ENCODE results near the gene RBMS3.
A peak's percentile ranks its signal among the peaks of the same experiment; 100 is the strongest.
"Not testable (repeated sequence)": the region's sequence is repeated elsewhere in the genome, so short reads cannot be mapped to it uniquely, and the experiment has no call there.

Gene RBMS3

GRCh38 chr3:29339016-29339833 is 58.4 kb downstream of the RBMS3 start:
- DNase-seq (ENCODE audit: low read depth), result no peak

DNA sequence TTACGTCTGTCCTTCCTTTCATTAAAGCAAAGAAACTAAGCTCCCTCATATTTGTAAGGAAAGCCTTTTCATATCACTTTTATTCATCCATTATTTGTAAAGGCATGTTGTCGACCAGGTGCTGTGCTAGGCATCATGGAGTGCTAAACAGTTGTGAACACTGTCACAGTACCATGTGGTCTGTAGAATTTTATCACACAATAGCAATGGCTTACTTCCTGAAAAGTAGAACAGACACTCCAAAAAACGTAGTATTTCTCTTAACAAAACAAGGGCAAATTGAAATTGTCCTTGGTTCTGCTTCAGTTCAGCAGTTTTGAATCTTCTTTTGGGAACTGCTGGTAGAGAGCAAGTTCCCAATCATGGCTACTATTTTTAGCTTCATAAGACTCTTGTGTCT is 63.3 kb downstream of the RBMS3 start:
- DNase-seq (ENCODE audit: low read depth), result no peak

- DNase-seq (ENCODE audit: low read depth), result no peak
These were observed 64.1 kb downstream of the RBMS3 start for GRCh38 chr3:29344935-29345334.

- no peak for DNase-seq (ENCODE audit: low read depth)
These were observed 64.8 kb downstream of the RBMS3 start for GRCh38 chr3:29345516-29346300.

DNA sequence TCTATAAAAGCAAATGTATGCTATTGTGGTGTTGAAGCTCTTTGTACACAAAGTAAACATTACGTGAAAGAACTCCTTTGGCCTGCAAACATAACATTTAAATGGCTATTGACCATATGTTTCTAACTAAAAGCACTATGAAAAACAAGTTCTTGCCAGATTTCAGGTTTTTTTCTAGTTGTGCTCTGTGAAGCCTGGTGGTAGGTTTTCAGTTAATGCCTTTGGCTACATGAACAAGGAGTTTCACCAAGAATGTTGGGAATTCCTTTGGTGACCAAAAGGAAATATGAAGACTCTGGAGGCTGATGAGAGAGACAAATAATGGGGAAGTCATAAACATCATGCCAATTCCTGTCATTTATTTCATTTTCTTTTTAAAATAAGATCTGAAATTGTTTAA is 66.0 kb downstream of the RBMS3 start:
- DNase-seq (ENCODE audit: low read depth), result peak; percentile 38

GRCh38 chr3:29347412-29347811 is 66.5 kb downstream of the RBMS3 start:
- DNase-seq (ENCODE audit: low read depth), result no peak

DNA sequence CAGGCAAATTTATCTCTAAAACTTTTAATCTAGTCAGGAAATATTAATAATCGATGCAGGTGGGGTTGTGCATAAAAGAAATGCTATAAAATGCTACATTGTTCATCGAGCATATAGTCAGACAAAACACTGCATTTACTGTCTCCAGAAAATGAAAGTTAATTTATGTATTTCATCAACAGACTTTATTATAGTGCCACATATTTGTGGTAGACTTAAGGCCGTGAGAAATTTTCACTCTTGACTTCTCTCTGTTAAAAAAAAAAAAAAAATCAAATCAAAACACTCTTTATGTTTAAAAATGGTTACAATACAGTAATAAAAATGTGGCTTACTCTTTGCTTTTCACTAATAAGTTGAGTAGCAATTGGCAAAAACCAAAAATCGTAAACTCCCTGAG is 67.4 kb downstream of the RBMS3 start:
- DNase-seq (ENCODE audit: low read depth), result no peak

GRCh38 chr3:29349049-29349448 is 68.2 kb downstream of the RBMS3 start:
- no peak for DNase-seq (ENCODE audit: low read depth)

GRCh38 chr3:29353807-29354206 is 72.9 kb downstream of the RBMS3 start:
- DNase-seq (ENCODE audit: low read depth), result no peak

DNA sequence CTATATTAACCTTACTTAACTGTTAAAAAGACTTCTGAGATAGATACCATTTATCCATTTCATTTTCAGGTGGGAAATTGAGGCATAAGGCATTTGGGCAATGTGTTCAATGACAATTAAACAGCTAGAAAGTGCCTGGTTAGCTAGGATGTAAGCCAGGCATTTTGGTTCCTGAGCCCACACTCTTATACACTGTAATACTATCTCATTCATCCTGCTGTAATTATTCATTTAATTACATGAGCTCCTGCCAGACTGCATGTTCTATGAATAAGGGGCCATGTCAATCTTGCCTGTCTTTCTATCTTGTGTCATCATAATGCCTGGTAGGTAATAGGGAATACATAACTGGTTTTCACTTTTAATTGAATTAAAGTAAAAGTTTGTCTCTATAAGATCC is 74.0 kb downstream of the RBMS3 start:
- no peak for DNase-seq (ENCODE audit: low read depth)

- no peak for DNase-seq (ENCODE audit: low read depth)
These were observed 75.2 kb downstream of the RBMS3 start for GRCh38 chr3:29356062-29356461.

DNA sequence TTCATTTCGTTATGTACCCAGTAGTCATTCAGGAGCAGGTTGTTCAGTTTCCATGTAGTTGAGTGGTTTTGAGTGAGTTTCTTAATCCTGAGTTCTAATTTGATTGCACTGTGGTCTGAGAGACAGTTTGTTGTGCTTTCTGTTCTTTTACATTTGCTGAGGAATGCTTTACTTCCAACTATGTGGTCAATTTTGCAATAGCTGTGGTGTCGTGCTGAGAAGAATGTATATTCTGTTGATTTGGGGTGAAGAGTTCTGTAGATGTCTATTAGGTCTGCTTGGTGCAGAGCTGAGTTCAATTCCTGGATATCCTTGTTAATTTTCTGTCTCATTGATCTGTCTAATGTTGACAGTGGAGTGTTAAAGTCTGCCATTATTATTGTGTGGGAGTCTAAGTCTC is 79.4 kb downstream of the RBMS3 start:
- not testable (repeated sequence) for DNase-seq (ENCODE audit: low read depth)

GRCh38 chr3:29363110-29363509 is 82.2 kb downstream of the RBMS3 start:
- no peak for DNase-seq (ENCODE audit: low read depth)

- no peak for DNase-seq (ENCODE audit: low read depth)
These were observed 89.2 kb downstream of the RBMS3 start for GRCh38 chr3:29370021-29370420.

DNA sequence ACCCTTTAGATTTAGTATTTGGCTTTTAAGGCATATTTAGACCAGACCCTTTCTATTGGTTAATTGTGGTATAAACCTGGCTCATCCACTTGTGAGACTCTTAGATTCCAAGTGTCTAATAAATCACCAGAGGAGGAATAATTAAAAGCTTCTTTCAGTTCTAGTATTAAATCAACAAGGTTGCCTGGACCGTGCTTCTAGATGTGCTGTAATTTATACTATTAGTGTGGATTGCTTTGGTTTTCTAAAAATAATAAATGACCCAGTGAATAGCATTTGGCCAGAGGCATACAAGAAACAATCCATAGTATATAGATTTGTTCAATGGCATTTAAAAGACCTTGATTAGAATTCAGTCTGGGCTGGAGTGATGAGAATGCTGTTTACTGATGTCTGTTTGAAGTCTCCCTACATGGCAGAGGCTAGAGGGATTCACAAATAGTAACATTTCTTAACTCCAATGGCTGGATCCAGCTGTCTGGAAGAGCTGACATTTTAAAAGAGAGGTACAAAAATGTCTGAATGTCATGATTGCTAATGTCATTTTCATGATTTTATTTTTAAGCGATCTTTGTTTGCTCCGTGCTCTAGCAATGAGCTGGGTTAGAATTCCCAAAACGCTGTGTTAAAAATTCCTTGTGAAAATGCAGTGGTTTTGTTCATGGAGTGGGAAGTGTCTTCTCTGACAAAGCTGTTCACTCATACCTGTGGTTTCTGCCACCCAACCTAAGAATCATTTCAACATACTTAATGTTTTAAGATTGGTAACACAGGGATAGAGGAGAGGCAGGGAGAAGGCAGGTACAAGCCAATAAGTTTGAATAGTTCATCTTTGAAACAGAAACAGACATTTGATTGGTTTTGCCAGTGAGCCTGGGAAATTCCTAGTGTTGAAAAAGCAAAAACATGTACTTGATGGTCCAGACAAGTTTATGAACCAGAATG is 89.9 kb downstream of the RBMS3 start:
- no peak for DNase-seq (ENCODE audit: low read depth)

- DNase-seq (ENCODE audit: low read depth), result peak; percentile 15
These were observed 92.3 kb downstream of the RBMS3 start for GRCh38 chr3:29373131-29373680.

GRCh38 chr3:29374226-29374625 is 93.4 kb downstream of the RBMS3 start:
- DNase-seq (ENCODE audit: low read depth), result no peak

GRCh38 chr3:29379097-29379496 is 98.2 kb downstream of the RBMS3 start:
- no peak for DNase-seq (ENCODE audit: low read depth)

DNA sequence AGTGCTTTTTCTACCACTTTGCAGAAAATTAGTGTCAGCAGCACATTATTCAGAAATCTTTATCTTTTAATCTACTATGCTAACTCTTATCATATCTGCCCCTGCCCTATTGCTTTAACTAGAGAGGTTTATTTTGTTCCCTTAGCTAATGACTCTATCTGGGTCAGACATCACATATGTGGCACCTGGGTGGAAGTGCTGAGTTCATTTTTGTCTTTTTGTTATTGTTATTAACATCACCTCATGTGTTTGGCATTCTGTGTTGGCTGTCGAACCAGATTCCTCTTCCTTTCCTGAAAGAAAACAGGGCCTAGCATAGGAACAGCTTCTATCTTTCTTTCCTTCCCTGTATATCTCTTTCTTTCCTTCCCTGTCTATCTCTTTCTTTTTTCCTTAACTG is 100.7 kb downstream of the RBMS3 start:
- no peak for DNase-seq (ENCODE audit: low read depth)

DNA sequence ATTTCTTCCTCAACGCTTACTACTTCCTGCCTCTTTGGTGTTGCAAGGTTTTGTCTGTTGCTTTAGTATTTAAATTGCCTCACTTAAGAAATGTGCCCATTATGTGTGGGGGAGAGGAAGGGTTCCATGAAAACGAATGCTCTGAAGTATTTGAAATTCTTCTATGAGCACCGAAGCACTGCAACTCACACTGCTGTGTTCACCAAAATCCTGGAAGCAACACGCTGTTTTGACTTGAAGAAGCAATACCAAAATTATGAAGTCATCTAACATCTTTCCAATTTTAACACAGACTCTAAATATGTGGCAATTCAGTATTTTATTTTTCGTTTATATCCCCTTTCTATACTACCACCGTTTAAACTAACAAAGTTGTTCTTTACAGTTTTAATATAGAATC is 101.5 kb downstream of the RBMS3 start:
- no peak for DNase-seq (ENCODE audit: low read depth)

DNA sequence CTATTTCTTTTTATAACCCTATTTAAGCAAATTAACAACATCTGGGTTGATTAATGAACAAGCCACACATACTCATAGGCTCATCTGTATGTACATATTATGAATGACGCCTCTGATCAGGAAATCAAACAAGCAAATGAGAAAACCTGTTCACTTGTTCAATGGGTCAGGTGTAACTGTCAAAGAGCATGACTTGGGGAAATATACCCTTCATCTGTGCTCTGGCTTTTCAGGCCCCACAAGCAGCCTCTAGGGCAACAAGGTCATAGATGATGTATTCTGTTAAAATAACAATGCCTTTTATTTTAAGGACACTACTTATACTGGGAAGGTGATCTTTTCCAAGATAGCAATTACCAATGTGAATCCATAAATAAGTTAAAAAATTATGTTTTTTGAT is 102.0 kb downstream of the RBMS3 start:
- no peak for DNase-seq (ENCODE audit: low read depth)

GRCh38 chr3:29384640-29385039 is 103.8 kb downstream of the RBMS3 start:
- peak; percentile 30 for DNase-seq (ENCODE audit: low read depth)
